RWPE2 (cell line): ENCODE results near the gene FEM1A.

Experiments
- ATAC-seq: fragments of 200-7000 bp; cut with Tn5 transposase; 3 replicates; pipeline ENCODE4 v1.9.1; 2021; ENCODE audit warnings: low read depth
- DNase-seq: peaks from one replicate; pipeline ENCODE4 v3.0.0-alpha.2; 2020; ENCODE audit warnings: low spot score
- H3K27ac ChIP-seq: fragments of 450-650 bp; 2 replicates; pipeline ENCODE4 v1.5.1; 2017; ENCODE audit warnings: mild to moderate bottlenecking; ENCODE audit not compliant: poor library complexity, severe bottlenecking
- H3K27me3 ChIP-seq: fragments of 250-450 bp; sonication (Bioruptor Pico); 2 replicates; pipeline ENCODE4 v1.5.1; 2021; ENCODE audit warnings: mild to moderate bottlenecking, moderate library complexity; ENCODE audit not compliant: insufficient read depth, poor library complexity, severe bottlenecking
- H3K36me3 ChIP-seq: fragments of 250-450 bp; sonication (Bioruptor Pico); 2 replicates; pipeline ENCODE4 v1.5.1; 2020; ENCODE audit warnings: low read depth, mild to moderate bottlenecking, moderate library complexity
- H3K4me1 ChIP-seq: fragments of 250-450 bp; sonication (Bioruptor Pico); 2 replicates; pipeline ENCODE4 v1.5.1; 2021; ENCODE audit warnings: mild to moderate bottlenecking, moderate library complexity; ENCODE audit not compliant: insufficient read depth, poor library complexity, severe bottlenecking
- H3K4me3 ChIP-seq: fragments of 250-450 bp; sonication (Bioruptor Pico); 2 replicates; pipeline ENCODE4 v1.5.1; 2021; ENCODE audit warnings: mild to moderate bottlenecking, moderate library complexity; ENCODE audit not compliant: severe bottlenecking
- H3K9me3 ChIP-seq: fragments of 250-450 bp; sonication (Bioruptor Pico); 2 replicates; pipeline ENCODE4 v1.5.1; 2021; ENCODE audit warnings: mild to moderate bottlenecking, moderate library complexity; ENCODE audit not compliant: severe bottlenecking
- CTCF ChIP-seq: fragments of 450-650 bp; IDR thresholded peaks from one replicate; pipeline ENCODE4 v1.5.1; 2017; ENCODE audit warnings: mild to moderate bottlenecking, moderate library complexity; ENCODE audit not compliant: poor library complexity, severe bottlenecking

Gene FEM1A

GRCh38 chr19:4847190-4847973, 55.8 kb downstream of the FEM1A start:
- H3K27me3 ChIP-seq = no peaks in the 10 kb centered on the region
- ATAC-seq (no peak), DNase-seq (no peak)
- H3K4me1 ChIP-seq = no peaks in the 10 kb centered on the region
- no peak overlapping the region for H3K27ac ChIP-seq
- no peak for TF ChIP-seq CTCF
- H3K9me3 ChIP-seq = no peaks in the 10 kb centered on the region
- H3K36me3 ChIP-seq = peaks cover 89% of the 10 kb centered on the region
- H3K4me3 ChIP-seq = no peak overlapping the region

GRCh38 chr19:4849019-4849418, 57.5 kb downstream of the FEM1A start:
- peaks cover 74% of the 10 kb centered on the region for H3K36me3 ChIP-seq
- no peak for TF ChIP-seq CTCF
- DNase-seq (no peak), ATAC-seq (no peak)
- no peak overlapping the region for H3K27ac ChIP-seq
- H3K27me3 ChIP-seq = no peaks in the 10 kb centered on the region
- H3K4me1 ChIP-seq = no peaks in the 10 kb centered on the region
- no peaks in the 10 kb centered on the region for H3K9me3 ChIP-seq
- H3K4me3 ChIP-seq = no peak overlapping the region
